ENCODE data around the gene CDH7.

The CDH7 gene, protein sequence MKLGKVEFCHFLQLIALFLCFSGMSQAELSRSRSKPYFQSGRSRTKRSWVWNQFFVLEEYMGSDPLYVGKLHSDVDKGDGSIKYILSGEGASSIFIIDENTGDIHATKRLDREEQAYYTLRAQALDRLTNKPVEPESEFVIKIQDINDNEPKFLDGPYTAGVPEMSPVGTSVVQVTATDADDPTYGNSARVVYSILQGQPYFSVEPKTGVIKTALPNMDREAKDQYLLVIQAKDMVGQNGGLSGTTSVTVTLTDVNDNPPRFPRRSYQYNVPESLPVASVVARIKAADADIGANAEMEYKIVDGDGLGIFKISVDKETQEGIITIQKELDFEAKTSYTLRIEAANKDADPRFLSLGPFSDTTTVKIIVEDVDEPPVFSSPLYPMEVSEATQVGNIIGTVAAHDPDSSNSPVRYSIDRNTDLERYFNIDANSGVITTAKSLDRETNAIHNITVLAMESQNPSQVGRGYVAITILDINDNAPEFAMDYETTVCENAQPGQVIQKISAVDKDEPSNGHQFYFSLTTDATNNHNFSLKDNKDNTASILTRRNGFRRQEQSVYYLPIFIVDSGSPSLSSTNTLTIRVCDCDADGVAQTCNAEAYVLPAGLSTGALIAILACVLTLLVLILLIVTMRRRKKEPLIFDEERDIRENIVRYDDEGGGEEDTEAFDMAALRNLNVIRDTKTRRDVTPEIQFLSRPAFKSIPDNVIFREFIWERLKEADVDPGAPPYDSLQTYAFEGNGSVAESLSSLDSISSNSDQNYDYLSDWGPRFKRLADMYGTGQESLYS

GRCh38 chr18:65750389-65751154 is at the start of gene CDH7:
TSS of gene CDH7 (plus strand) at chr18:65751012. CDS start at chr18:65762843, 11,831 bp downstream.
- no peak for DNase-seq

DNA sequence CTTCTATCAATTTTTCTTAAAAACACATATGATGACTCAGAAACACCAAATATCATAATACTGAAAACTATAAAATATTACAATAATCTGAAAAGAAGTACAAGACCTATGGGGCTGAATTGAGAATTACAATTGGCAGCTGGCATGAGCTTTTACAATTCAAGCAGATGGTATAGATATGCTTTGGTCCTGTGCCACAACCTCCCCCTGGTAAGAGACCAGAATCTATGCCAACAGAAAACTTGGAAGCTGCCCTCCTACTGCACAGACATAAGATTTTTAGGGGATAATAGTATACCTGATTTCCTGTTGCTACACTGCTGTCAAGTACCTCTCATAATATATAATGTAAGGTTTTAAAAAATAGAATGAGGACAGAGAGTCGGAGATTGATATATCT is 46.8 kb upstream of the CDH7 start:
- no peak for DNase-seq

DNA sequence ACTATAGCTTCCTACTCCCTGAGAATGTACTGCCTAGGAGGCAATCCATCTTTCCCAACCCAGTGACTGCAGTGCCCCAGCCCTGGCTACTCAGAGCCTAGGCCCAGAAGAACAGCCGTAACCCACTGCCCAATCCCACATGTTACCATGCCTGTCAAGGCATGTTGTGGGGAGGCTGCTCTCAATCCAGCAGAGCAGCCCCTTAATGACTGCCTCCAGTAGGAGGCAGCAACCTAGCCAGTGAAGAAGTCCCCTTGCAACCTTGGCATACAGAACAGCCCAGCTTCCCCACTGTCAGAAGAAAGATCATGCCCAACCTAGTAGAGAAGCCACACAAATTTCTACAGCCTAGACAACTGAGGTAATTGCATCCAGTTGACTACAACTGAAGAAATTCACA is 44.2 kb upstream of the CDH7 start:
- DNase-seq: no peak

DNA sequence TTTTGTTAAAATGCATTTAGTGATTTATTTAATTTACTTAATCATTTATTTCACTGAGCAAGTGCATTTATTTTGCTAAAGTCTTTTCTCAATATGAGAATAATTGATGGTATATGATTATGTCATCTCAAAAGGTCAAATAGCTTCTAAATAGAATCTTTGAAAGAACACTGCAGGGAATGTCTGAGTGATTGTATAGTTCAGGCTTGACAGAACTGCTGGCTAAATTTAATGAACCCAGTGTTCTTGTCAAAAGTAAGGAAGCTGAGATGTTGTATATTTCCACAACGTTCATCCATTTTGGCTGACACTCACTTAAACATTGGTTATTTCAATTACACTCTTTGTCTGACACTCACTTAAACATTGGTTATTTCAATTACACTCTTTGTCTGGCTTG is 39.3 kb upstream of the CDH7 start:
- no peak for DNase-seq

DNA sequence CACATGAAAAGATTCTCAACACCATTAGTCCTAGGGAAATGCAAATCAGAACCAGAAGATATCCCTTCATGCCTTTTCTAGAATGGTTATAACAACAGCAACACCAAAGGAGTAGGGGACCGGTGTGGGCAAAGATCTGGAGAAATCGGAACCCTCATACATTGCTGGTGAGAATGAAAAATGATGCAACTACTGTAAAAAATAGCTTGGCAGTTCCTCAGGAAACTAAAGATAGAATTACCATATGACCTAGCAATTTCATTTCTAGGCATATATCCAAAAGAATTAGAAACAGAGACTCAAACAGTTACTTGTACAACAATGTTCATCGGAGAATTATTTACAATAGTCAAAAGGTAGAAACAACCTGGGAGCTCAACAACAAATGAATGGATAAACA is 29.2 kb upstream of the CDH7 start:
- no peak for DNase-seq

GRCh38 chr18:65725251-65726050 is 25.4 kb upstream of the CDH7 start:
- no peak for DNase-seq

GRCh38 chr18:65735155-65735554 is 15.7 kb upstream of the CDH7 start:
- no peak for DNase-seq

DNA sequence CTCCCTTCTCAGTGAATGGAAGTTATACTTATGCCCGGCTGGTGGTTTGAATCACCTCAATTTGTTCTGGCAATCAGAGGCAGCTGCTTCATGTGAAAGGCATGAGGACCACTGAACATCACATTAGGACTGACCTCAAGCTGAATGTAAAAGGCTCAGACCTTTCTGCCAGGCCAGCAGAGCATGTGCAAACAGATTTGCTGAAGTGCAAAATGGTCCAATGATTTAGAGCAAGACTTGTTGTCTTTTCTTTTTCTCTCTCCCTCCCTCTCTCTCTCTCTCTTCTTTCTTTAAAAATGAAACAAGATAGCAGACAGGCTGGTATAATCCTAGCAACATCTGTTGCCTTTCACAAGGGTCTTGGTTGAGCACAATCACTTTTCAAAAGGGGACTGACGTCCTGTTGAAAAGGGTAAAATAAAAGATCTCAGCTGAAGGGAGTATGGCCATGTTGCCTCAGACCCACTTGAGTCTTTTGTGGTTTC is 13.3 kb upstream of the CDH7 start:
- no peak for DNase-seq

DNA sequence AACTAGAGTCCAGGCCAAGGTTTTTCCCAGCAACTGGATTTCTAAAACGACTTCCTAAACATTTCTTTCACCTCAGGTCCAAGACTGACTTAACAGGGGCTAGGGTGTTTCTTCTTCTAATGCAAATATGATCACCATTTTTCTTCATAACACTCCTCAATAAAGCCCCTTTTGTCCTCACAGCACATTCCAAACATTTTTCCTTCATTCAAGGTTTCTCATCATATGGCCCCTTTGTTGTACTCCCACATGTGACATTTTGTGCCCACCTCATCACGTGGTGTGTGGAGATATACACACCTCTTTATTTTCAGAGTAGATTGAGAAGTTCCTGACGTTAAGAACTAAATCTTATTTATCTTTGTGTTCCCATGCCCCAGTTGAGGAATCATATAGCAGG is 3.9 kb upstream of the CDH7 start:
- DNase-seq: no peak

DNA sequence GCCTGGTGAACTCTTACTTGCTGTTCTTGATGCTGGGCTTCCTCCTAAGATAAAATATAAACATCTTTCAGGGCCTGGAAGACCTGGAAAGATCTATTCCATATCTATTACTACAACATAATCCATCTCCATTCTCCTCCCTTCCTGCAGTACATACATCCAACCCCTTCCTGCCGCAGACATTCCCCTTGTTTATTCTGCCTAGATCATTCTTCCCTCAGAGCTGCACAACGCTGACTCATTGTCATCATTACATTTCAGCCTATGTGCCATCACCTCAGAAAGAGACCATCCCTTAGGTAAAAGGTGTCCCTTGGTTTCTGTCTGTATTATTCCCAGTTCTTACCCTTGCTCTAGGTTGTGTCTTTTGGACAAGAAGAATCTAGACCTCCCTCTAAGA is 2.5 kb upstream of the CDH7 start:
- no peak for DNase-seq

DNA sequence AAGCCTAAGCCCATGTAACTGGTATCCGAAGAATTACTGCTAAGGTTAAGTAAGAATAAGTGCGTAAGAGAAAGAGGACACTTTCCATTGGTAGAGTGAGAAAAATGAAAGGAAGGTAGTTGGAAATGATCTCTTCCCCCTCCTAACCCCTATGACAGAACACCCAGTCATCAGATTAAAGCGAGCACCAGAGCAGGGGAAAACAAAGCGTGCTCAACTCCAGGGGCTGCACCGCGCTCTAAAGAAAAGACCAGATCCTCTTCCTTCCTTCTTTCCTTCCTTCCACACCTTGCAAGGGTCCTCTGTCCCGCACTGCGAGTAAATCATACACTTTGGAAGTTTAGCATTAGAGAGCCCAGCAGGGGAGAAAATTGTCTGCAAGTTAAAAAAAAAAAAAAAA is 971 bp upstream of the CDH7 start:
- no peak for DNase-seq

DNA sequence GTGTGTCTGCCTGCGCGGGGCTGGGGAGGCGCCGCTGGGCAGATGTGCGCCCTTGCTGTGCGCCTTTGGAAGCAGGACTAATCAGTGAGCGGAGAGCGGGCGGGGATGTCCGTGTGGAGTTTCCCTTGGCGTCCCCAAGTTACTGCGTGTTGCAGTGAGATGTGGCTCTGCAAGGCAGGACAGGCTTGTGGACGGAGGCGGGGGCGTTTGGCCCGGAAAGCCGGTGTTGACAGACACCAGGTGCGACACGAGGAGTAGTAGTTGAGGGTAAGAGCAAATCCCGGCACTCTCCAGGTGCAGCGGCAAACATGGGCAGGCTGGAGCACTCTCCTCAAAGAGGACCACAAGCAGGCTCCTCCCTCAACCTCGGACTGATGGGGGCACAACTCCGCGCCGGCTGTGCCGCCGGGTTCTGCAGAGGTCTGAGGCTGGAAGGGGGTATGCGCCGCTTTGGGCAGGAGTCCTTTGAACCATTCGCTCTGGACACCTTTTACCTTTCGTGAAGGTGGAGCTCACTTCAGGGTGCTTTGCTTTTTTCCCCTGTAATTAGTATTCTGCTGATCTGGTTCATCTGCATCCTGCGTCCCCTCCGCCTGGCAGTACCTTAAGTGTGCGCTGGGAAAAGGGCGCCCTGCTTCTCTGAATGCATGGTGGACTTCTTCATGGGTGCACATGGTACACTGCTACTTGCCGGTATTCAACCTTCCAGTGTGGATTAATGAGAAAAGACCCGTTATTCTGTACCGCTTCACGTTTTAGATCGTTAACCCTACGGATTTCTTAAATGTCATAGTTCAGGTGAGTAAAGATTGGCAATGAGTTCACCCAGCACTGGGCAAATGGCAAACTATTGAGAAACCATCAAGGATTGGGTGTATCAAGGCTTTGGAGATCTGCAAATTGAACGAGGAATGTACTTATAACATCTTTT is 608 bp downstream of the CDH7 start:
- no peak for DNase-seq

DNA sequence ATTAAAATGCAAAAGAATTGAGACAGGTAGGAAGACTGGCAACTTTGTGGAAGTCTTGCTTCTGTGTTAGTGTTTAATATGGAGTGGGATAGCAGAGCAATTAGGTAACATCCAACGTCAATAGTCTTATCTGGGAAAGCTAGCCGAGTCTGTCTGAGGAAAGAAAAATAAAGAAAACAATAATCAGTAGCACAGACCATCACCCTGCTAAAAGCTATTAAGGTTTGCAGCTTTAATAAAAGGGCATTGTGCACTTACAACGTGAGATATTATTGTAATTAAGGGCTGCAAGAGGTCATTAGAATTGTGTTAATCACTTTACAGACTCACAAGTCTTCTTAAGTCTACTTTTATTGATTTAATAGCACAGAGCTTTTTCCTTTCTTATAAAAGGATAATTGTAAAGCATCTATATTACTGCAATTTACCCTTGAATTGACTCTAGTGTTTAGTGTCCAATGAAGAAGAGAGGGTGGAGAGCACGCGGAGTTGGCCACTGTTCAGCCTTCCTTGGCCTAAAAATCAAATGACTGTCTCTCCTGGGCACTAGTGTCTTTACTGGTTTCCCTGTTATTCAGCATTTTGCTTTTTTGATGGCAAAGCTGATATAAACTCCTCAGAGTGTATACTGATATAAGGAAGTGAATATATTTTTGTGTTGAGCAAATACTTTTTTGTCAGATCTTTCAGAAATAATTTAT is 2.0 kb downstream of the CDH7 start:
- no peak for DNase-seq

DNA sequence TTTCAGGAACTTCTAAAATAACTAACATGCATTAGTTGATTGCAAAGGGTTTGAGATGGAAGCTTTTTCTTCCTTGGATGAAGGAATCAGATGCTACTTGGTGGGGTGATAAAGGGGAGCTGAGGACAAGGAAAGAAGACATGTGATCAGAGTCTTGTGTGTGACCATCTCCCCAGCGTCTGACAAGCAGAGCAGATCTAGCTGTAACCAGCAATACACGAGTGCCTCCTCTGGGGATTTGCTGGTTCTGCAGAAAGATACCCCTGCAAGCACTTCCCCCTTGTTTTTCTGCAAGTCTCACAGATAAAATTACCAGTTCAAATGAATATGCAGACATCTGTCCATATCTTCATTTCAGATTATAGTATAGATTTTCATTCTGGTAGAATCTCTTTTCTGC is 2.7 kb downstream of the CDH7 start:
- DNase-seq: no peak

DNA sequence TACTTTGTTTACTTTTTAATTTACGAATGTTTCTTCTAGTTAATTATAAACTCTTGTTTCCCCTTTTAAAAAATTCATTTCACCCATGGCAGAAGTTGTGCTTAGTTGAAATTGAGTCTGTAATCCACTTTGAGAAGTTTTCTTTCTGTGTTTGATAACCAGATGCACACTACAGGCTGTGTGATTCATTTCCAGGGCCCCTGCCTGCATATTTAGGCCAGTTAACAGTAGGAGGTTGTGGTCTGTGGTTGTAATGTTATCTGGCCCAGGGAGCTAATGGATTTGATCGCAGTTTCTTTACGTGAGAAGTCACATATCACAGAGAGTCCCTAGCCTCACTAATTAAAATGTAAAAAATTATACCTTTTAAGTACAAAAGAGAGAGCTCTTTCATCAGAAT is 3.3 kb downstream of the CDH7 start:
- DNase-seq: no peak

GRCh38 chr18:65755616-65756015 is 4.8 kb downstream of the CDH7 start:
- DNase-seq: no peak

DNA sequence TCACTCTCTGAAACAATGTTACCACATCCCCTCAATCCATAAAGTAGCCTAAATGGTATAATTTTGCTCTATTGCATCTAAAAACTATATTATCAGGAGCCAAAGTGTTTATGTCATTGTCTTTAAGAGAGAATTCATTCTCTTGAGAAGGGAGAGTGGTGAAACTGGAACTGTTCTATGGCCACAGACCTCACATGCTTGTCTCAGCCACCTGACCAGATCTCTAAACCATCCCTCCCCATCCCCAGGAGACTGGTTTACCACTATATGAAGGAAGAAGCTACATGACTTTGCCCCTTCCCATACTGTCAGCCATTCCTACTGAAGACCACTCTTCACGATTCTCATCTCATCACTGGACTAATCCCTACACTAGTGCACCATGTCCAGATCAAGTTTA is 9.6 kb downstream of the CDH7 start:
- DNase-seq: no peak

GRCh38 chr18:65761636-65762295 is 11.0 kb downstream of the CDH7 start:
- no peak for DNase-seq

DNA sequence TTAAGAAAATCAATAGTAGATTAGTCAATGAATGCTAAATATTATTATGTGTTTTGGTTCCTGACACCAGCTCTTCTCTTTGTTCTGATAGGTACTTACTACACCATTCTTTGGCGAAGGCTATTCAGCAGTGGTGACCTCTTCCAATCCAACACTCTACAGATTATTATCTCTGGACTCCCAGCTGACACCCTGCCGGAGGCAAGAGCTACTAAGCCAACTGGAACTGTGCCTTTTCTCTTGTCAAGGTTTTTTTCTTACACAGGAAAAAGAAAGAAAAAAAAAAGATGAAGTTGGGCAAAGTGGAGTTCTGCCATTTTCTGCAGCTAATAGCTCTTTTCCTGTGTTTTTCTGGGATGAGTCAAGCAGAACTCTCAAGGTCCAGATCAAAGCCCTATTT is 11.7 kb downstream of the CDH7 start:
- no peak for DNase-seq

GRCh38 chr18:65767406-65767805 is 16.6 kb downstream of the CDH7 start:
- no peak for DNase-seq

Data from EL (cell line).